Measurements from ENCODE around the gene DMC1. TPM values are rescaled to one million over a fixed set of nuclear protein-coding genes. Genes with fewer than 3 reads are reported as not detected.
"Not testable (repeated sequence)": the region's sequence is repeated elsewhere in the genome, so short reads cannot be mapped to it uniquely, and the experiment has no call there.

DMC1 gene
- total RNA-seq = 1.3 TPM in 1 of 2 replicates, not detected in the other

GRCh38 chr22:38569972-38570778 lies at the start of gene DMC1:
Gene DMC1, minus strand, starts transcription at chr22:38570183. Its CDS starts 1,927 bp downstream, at chr22:38568256.
- DNase-seq (ENCODE audit: extremely low read depth, low read depth, low spot score) = no peak

GRCh38 chr22:38618682-38619081 lies 48.7 kb upstream of the DMC1 start:
- DNase-seq (ENCODE audit: extremely low read depth, low read depth, low spot score) = no peak

- DNase-seq (ENCODE audit: extremely low read depth, low read depth, low spot score) = no peak
Measured at GRCh38 chr22:38618258-38618657, 48.3 kb upstream of the DMC1 start.

- not testable (repeated sequence) for DNase-seq (ENCODE audit: extremely low read depth, low read depth, low spot score)
Measured at GRCh38 chr22:38615064-38615405, 45.1 kb upstream of the DMC1 start.

GRCh38 chr22:38614332-38615063 lies 44.5 kb upstream of the DMC1 start:
- DNase-seq (ENCODE audit: extremely low read depth, low read depth, low spot score) = no peak

GRCh38 chr22:38613588-38613987 lies 43.6 kb upstream of the DMC1 start:
- DNase-seq (ENCODE audit: extremely low read depth, low read depth, low spot score) = no peak

- no peak for DNase-seq (ENCODE audit: extremely low read depth, low read depth, low spot score)
Measured at GRCh38 chr22:38612217-38613006, 42.4 kb upstream of the DMC1 start.

GRCh38 chr22:38611559-38611958 lies 41.6 kb upstream of the DMC1 start:
- no peak for DNase-seq (ENCODE audit: extremely low read depth, low read depth, low spot score)

- no peak for DNase-seq (ENCODE audit: extremely low read depth, low read depth, low spot score)
Measured at GRCh38 chr22:38610234-38610633, 40.3 kb upstream of the DMC1 start.

- DNase-seq (ENCODE audit: extremely low read depth, low read depth, low spot score) = no peak
Measured at GRCh38 chr22:38608992-38609750, 39.2 kb upstream of the DMC1 start.

GRCh38 chr22:38607680-38608079 lies 37.7 kb upstream of the DMC1 start:
- DNase-seq (ENCODE audit: extremely low read depth, low read depth, low spot score) = no peak

- no peak for DNase-seq (ENCODE audit: extremely low read depth, low read depth, low spot score)
Measured at GRCh38 chr22:38602166-38602565, 32.2 kb upstream of the DMC1 start.

GRCh38 chr22:38601221-38601764 lies 31.3 kb upstream of the DMC1 start:
- DNase-seq (ENCODE audit: extremely low read depth, low read depth, low spot score) = no peak

- no peak for DNase-seq (ENCODE audit: extremely low read depth, low read depth, low spot score)
Measured at GRCh38 chr22:38599466-38599865, 29.5 kb upstream of the DMC1 start.

GRCh38 chr22:38582923-38583322 lies 12.9 kb upstream of the DMC1 start:
- DNase-seq (ENCODE audit: extremely low read depth, low read depth, low spot score) = not testable (repeated sequence)

- DNase-seq (ENCODE audit: extremely low read depth, low read depth, low spot score) = no peak
Measured at GRCh38 chr22:38578505-38578904, 8.5 kb upstream of the DMC1 start.

- peak; percentile 20 for DNase-seq (ENCODE audit: extremely low read depth, low read depth, low spot score)
Measured at GRCh38 chr22:38572065-38572464, 2.1 kb upstream of the DMC1 start.

- no peak for DNase-seq (ENCODE audit: extremely low read depth, low read depth, low spot score)
Measured at GRCh38 chr22:38570779-38571364, 889 bp upstream of the DMC1 start.

GRCh38 chr22:38569181-38569971 lies 607 bp downstream of the DMC1 start:
- DNase-seq (ENCODE audit: extremely low read depth, low read depth, low spot score) = no peak

Measured in glomerular endothelial cell (primary cell).